GM19455 (cell line): ENCODE measurements around the gene SH3RF3.

Source experiments
- ATAC-seq: cut with Tn5 transposase; IDR thresholded peaks from one replicate; pipeline ENCODE4 v1.9.1; 2021; ENCODE audit not compliant: unreplicated experiment

SH3RF3 gene

DNA sequence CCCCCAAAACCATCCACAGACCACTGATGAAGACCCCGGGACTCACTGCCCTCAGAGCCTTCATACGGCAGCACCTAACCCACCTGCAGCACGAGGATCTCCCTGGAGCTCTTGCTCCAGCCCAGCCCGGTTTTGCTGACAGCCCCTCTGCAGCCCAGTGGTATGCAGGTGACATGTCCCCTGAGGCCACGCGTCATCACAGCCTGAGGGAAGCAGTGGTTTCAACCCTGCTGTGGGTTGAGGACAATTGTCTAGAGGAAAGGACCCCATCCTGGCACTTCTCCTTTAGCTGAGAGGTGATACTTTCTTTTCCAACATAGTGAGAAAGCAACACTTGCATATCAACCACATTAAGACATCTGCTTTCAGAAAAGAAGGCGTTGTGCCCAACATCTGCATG lies 350.8 kb downstream of the SH3RF3 start:
- no peak for ATAC-seq

GRCh38 chr2:109480486-109481195 lies 351.6 kb downstream of the SH3RF3 start:
- no peak for ATAC-seq

DNA sequence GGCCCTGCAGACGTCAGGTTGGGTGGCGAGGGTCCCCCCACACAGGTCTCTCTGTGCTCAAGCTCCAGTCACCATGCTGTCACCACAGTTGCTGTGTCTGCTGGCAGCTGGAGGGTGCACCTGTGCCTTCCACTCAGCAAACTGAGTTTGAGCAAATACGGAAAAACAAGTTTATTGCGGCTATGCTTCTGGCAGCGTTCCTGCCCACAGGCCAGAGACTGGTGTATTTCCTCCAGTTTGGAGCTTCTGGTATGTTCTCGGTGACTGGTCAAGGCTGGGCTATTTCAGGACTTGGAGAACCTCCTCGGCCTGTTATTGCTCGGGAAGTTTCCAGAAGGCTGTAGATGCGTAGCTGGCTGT lies 352.2 kb downstream of the SH3RF3 start:
- ATAC-seq = no peak

DNA sequence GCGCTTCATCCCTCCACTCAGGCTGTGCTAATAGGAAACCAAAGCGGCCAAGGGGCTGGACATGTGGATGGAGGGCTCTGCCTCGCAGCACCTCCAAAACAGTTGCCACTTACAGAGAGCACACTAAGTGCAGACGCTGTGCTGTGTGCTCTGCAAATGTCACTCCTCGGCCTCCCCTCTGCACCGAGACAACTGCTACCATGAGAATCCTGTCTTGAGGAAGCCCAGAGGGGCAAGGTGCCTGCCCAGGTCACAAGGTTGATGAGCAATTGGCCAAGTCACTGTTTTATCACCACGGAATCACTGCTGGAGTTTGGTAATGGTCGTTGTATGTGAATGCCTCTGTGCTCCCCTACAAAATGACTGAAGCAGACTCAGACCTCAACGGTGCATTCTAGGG lies 352.6 kb downstream of the SH3RF3 start:
- ATAC-seq = no peak

DNA sequence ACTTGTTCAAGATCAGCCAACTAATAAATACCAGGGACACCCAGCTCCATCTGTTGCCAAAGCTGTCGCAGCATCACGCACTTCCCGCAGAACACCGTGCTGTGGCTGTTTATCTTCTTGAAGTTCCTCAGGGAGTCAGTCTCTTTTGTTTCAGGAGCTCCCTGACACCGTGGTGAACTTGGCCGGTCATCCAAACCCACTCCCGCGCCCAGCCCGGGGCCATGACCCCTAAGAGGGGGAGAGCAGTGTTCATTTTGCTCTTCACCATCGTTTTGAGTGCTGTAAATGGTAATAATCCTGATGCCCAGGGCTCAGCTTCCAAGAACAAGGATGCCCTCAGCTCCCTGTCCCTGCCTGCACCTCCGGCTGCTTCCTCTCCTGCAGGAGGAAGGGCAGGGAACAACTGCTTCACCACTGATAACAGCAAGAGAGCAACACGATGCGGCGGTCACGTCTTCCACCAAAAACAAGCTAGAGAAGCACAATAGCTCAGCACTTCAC lies 353.4 kb downstream of the SH3RF3 start:
- ATAC-seq = no peak

DNA sequence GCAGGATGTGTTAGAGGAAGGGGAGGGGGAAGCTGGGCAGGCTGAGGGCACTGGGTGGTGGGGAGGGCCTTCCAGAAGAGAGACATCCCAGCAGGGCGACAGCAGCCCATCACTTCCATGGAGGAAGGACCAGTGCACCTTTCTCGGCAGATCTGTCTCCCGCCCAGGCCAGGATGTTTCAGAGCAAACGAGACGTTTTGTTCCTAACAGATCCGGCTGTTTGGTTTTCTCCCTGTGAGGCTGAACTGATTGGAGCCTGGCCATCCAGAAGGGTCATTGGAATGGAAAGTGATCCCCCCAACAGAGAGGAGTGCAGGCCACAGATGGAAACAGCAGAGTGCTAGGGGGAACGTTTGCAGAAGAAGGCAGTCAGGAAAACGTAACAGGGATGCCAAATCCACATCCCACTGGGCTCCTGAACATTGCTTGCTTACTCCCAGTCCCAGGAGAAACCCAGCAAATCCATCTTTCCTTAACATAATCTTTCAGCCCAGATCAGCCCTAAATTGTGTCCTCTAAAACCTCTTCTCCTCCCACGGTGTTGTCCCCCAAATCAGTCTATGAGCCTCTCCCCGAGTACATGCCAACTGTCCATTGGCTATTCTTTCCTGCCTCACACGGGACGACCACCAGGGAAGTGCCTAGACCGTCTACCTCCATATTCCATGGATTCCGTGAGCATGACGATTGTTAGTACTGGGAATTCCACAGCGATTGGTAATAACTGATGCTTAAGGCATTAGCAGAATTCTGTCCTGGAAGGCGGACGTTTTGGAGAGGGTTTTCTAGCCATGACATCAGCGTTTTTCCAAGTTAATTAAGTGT lies 357.9 kb downstream of the SH3RF3 start:
- no peak for ATAC-seq

DNA sequence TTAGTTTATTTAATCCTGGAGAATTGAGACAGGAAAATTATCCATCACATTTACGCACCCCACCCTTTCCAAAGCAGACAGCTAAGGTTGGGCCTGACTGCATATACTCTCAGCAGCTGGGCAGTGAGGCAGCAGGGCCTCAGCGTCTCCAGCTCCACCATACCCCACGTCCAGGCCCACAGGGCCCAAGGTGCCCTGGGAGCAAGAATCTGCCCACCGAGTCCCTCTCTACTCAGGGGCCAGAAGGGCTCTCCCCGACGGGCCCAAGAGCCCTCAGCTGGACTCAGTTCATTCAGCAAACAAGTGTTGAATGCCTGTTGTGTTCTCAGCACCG lies 358.5 kb downstream of the SH3RF3 start:
- ATAC-seq = no peak

GRCh38 chr2:109487871-109488655 lies 359.1 kb downstream of the SH3RF3 start:
- ATAC-seq = no peak

GRCh38 chr2:109489296-109489695 lies 360.3 kb downstream of the SH3RF3 start:
- no peak for ATAC-seq

- ATAC-seq = no peak
Observed at GRCh38 chr2:109493176-109493935, 364.4 kb downstream of the SH3RF3 start.

- ATAC-seq = no peak
Observed at GRCh38 chr2:109494351-109494750, 365.3 kb downstream of the SH3RF3 start.

- no peak for ATAC-seq
Observed at GRCh38 chr2:109497463-109497862, 368.5 kb downstream of the SH3RF3 start.

- ATAC-seq = no peak
Observed at GRCh38 chr2:109497911-109498870, 369.2 kb downstream of the SH3RF3 start.

DNA sequence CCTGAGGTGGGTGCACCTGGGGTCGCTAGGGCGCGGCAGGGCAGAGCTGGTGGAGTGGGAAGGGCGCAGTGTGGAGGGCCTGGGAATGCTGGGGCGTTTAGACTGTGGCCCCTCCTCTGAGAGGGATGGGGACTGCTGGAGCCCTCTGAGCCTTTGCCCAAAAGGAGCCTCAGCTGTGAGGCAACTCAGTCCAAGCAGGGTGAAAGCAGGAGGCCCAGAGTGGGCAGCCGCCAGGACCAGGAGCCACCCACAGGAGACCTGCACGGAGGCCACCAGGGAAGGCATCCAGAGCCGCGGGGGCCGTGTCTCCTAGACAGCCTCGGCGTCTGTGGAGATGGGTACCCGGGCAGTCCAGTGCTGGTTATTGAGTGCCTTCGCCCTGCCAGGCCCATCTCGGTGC lies 369.9 kb downstream of the SH3RF3 start:
- ATAC-seq = no peak

DNA sequence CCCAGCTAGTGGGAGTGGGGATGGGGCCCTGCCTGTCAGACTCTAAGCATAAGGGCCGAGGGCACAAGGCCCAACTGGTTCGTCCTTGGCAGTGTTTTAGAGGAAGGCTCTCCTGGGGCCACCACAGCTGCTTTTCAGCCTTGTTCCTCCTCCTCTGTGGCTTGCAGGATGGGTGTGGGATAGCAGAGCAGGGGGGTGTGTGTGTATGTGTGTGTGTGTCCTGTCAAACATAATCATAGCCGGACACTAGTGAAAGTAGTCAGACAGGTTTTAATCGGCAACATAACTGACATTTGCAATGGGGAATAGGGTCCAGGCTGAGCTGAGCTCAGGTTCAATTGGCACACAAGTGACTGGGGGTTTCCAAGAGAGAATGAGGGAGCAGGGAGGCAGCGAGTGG lies 370.6 kb downstream of the SH3RF3 start:
- ATAC-seq = no peak

- ATAC-seq = no peak
Observed at GRCh38 chr2:109500910-109501309, 371.9 kb downstream of the SH3RF3 start.

- ATAC-seq = no peak
Observed at GRCh38 chr2:109501461-109501860, 372.5 kb downstream of the SH3RF3 start.

DNA sequence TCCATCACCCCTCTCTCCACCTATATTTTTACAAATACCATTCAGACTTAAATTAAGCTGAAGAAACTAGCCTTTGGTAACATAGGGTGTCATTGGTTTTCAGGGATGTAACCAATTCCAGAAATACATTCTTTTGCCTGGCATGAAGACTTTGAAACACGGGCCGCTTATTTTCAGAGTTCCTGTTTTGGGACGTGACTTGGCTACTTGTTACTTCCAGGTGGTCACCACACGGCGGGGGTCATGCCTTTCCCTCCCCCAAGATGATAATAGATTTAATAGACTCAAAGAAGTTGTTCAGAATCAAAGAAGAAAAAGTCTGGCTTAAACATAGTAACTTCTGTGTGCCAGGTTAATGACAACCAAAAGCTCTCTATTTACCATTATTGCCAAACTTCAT lies 374.2 kb downstream of the SH3RF3 start:
- ATAC-seq = no peak

GRCh38 chr2:109507217-109507616 lies 378.2 kb downstream of the SH3RF3 start:
- no peak for ATAC-seq

DNA sequence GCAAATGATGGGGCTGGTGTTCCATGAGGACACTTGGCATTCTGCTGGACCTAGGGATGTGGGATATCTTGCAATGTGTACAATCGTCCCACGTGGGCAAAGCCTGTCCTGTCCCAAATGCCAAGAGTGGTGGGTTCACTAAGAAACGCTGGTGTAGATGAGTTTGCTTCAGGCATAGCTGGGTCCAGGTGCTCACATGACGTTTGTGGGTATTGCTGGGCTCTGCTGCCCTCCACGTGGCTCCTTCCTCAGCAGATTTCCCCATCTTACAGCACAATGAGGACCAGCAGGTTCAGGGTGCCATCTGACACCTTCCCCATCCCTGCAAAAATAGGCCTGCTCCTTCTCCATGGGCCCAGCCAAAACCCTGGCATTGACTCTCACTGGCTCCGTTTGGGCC lies 378.8 kb downstream of the SH3RF3 start:
- ATAC-seq = no peak
